ENCODE results near the gene LRRC71. TPM values are rescaled to one million over a fixed set of nuclear protein-coding genes. Genes with fewer than 3 reads are reported as not detected.

The LRRC71 gene
- total RNA-seq, 2 donors from 2014 or later, result not detected

GRCh38 chr1:156910309-156910782, 10.1 kb upstream of the LRRC71 start:
- no peak for ATAC-seq (ENCODE audit: insufficient number of reproducible peaks, low FRiP score, low read depth)
- peak; percentile 79 for TF ChIP-seq CTCF (IDR thresholded peaks at IDR 0.05)
- H3K4me1 ChIP-seq (ENCODE audit: control insufficient read depth in 1 of 2, low read depth in 2 of 2), result no peaks in the 10 kb centered on the region

GRCh38 chr1:156911577-156912298, 8.7 kb upstream of the LRRC71 start:
- Histone ChIP-seq H3K36me3 (peaks cover 4% of the 10 kb centered on the region), H3K27ac (no peak overlapping the region), H3K4me3 (no peak overlapping the region), H3K27me3 (replicated peaks; ENCODE audit: insufficient read depth) (no peaks in the 10 kb centered on the region), H3K4me1 (ENCODE audit: control insufficient read depth in 1 of 2, low read depth in 2 of 2) (no peaks in the 10 kb centered on the region), H3K9me3 (no peaks in the 10 kb centered on the region)
- TF ChIP-seq CTCF (IDR thresholded peaks at IDR 0.05), result no peak
- ATAC-seq (ENCODE audit: insufficient number of reproducible peaks, low FRiP score, low read depth), result no peak
- no peak for DNase-seq (ENCODE audit: low spot score)

More at GRCh38 chr1:156910309-156910782, 10.1 kb upstream of the LRRC71 start:
- H3K27me3 ChIP-seq (replicated peaks; ENCODE audit: insufficient read depth), result no peaks in the 10 kb centered on the region
- no peaks in the 10 kb centered on the region for H3K9me3 ChIP-seq
- no peak overlapping the region for H3K27ac ChIP-seq
- no peak overlapping the region for H3K4me3 ChIP-seq
- peaks cover 4% of the 10 kb centered on the region for H3K36me3 ChIP-seq
- DNase-seq (ENCODE audit: low spot score), result no peak

GRCh38 chr1:156912310-156912709, 8.1 kb upstream of the LRRC71 start:
- Histone ChIP-seq H3K4me1 (ENCODE audit: control insufficient read depth in 1 of 2, low read depth in 2 of 2) (no peaks in the 10 kb centered on the region), H3K27me3 (replicated peaks; ENCODE audit: insufficient read depth) (no peaks in the 10 kb centered on the region), H3K36me3 (peaks cover 4% of the 10 kb centered on the region), H3K4me3 (no peak overlapping the region), H3K9me3 (no peaks in the 10 kb centered on the region), H3K27ac (no peak overlapping the region)
- DNase-seq (ENCODE audit: low spot score) (no peak), ATAC-seq (ENCODE audit: insufficient number of reproducible peaks, low FRiP score, low read depth) (no peak)
- TF ChIP-seq CTCF (IDR thresholded peaks at IDR 0.05), result no peak

GRCh38 chr1:156912861-156913808, 7.3 kb upstream of the LRRC71 start:
- H3K27me3 ChIP-seq (replicated peaks; ENCODE audit: insufficient read depth), result no peaks in the 10 kb centered on the region

More at GRCh38 chr1:156912861-156913808, 7.3 kb upstream of the LRRC71 start:
- no peak overlapping the region for H3K27ac ChIP-seq
- no peak for TF ChIP-seq CTCF (IDR thresholded peaks at IDR 0.05)
- H3K4me1 ChIP-seq (ENCODE audit: control insufficient read depth in 1 of 2, low read depth in 2 of 2), result no peaks in the 10 kb centered on the region
- no peaks in the 10 kb centered on the region for H3K9me3 ChIP-seq
- no peak overlapping the region for H3K4me3 ChIP-seq
- ATAC-seq (ENCODE audit: insufficient number of reproducible peaks, low FRiP score, low read depth) (no peak), DNase-seq (ENCODE audit: low spot score) (no peak)
- peaks cover 4% of the 10 kb centered on the region for H3K36me3 ChIP-seq

All from thoracic aorta (tissue), 2 donors.